Measurements from ENCODE around the gene NDUFAF8.

The NDUFAF8 gene

DNA sequence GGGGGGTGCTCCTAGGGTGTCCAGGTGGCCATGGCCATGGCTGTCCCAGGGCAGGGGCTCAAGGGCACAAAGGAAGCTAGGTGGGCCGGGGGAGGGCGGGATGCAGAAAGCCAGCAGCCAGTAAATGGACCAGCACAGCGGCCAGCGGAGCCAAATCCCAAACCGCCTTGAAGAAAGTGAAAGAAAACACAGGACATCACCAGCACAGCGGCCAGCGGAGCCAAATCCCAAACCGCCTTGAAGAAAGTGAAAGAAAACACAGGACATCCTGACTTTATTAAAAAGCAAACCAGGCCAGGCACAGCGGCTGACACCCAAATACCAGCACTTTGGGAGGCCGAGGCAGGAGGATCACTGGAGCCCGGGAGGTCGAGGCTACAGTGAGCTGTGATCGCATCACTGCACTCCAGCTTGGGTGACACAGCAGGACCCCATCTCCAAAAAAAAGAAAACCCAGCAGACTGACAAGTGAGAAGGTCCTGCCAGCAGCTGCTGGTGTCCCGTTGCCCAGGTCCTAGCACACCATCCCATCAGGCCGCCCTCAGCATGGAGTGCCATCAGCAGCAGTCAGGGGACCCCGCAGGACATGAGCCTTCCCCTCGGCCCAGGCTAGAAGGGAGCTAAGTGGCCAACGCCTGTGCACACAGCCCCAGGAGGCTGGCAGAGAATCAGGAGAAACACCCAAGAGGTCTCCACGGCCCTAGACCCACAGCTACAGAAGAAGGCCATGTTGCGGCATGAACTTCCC, 39.0 kb downstream of the NDUFAF8 start:
- no peak for DNase-seq

DNA sequence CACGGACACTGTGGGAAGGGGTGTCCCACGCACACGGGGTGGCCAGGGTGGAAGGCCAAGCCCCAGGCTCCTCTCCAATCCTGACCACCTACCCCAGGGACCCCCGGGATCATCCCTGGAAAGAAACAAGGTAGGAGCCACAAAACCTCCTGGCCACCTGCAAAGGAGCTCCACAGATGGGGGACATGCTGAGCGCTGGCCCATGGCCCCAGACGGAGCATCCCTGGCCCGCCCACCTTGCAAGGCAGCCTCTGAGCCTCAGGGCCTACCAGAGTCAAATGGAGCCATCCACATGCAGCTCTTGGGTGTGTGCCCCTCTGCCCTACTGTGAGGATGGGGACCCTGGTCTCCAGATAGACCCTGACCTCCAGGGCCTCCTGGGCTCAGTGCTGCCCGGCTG, 39.7 kb downstream of the NDUFAF8 start:
- no peak for DNase-seq

DNA sequence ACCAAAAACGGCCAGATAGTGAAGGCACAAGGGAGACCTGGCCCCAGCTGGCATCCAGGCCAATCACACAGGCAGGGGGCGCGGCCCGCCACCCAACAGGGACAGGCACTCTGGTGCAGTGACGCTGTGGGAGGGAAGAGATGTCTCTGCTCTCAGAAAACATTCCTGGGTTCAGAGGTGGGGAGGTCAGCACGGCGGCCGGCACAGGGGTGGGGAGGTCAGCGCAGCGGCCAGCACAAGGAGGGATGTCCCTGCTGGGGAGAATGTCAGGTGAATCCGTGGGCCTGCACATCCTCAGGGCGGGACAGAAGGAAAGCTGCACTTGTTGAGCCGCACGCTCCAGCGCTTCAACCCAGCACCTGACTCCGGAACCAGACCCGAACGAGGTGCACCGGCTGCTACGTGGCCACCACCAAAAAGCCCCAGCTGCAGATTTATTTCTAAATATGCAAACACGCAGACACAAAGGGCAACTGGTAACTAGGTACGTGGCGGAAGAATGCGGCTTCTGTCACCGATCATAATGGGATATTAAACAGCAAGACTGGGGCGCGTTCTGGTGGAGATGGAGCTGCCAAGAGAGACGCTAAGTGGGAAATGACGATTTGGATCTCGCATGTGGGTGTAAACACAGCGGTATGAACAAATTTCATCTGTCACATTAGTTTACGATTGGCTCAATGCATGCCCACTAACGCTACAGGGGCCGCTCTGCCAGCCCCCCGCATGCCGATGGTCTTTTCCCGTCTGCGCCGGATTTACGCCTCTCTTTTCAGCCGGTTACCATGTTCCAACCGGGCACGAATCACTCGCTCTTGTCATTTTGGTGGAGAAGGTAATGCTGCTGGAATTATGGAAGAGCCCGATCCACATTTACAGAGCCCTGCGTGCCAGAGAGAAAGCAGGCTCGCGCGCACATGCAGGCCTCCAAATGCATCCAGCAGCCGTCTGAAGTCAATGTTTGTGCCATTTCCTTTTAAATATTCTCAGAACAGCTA, 40.5 kb downstream of the NDUFAF8 start:
- DNase-seq, result no peak

DNA sequence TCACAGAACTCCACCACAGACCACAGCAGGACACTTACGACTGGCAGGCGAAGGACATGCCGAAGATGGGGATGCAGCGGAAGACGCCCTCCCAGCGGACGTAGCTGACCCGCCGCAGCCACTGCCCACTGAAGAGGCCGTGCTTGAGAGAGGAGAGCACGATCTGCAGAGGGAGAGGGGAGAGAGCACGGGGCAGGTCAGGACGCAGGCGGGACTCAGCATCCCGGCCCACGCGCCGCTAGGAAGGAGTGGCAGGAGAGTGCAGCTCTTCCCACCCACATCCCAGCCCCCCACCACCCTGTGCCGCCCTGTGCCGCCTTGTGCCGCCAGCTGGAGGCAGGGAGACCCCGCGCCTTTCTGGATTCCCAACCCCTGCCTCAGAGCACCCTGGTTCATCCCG, 41.5 kb downstream of the NDUFAF8 start:
- no peak for DNase-seq

DNA sequence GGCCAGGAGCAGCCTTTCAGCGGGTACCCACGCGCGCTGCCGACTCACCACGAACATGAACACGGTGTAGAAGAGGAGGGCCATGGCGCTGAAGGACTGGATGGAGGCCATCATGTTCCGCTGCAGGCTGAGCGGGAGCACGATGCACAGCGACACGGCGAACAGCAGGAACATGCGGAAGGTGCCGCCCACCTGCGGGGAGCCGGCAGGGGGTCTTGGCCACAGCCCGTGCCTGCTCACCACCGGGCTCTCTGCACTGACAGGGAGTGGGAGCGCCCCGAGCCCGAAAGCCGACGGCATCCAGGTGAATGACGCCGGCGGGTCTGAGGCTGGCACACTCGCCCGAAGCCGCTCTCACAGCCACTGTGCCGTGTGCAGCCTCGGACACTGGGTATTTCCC, 43.0 kb downstream of the NDUFAF8 start:
- DNase-seq, result no peak

DNA sequence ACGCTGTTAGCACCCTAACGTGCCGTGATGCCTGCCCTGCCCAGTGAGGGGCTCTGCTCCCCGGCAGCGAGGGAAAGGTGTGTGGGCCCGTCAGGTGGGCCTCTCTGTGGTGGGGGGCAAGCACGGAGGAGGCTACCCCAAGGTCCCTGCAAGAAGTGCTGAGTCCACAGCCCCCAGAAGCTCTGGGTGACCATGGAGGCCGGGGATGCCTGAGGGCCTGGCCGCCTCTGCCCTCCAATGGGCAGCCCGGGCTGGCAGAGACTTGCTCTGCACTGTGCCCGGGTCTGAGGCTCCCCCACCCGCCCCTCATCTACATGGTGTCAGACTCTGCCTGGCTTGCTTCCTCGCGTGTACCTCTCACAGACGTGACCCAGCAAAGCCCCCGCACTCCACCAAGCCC, 43.8 kb downstream of the NDUFAF8 start:
- DNase-seq, result no peak

DNA sequence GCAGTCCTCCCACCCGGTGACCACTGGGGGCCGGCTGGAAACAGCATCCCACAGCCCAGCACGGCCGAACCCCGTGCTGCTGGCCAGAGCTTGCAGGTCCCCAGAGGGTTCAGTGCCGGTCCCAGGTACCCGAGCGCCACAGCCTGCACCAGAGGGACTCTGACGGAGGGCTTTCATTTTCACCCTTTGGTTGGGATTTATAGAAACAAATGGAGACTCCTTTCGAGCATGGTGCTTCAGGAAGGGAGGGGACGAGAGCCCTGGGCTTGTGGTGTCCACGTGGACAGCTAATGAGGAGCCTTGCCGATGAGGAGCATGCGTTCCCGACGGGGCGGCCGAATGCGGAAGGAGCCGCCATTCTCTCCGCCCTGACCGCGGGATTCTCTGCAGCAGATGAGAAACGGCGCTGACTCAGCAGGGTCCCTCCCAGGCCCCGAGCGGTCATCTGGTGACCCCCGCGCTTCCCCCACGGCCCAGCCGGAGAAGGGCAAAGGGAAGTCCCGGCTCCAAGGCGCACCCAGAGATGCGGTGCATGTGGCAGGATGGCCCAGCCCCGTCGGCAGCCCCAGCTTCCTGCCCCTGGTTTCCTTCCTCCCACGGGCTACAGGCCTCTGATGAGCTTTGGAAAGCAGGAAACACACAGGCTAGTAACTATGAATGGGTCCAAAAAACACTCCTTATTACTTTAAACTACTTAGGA, 46.2 kb downstream of the NDUFAF8 start:
- DNase-seq, result peak; percentile 56 to 85

DNA sequence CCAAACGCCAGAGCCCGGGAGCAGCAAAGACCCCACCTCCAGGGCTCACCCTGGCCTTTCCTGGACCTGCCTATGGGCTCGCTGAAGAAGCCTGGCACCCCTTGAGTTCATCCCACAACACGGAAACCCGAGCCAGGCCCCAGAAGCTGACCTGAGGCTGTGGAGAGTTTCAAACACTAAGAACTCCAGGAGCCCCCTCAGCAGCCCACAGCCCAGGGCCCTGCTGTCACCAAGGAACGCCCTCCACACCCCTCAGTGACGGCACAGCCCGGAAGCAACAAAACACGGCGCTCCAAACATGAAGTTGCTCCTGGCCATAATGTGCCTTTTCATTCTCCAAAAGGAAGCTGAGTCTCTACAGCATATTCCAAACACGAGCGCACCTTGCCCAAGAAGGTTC, 46.8 kb downstream of the NDUFAF8 start:
- DNase-seq, result no peak

DNA sequence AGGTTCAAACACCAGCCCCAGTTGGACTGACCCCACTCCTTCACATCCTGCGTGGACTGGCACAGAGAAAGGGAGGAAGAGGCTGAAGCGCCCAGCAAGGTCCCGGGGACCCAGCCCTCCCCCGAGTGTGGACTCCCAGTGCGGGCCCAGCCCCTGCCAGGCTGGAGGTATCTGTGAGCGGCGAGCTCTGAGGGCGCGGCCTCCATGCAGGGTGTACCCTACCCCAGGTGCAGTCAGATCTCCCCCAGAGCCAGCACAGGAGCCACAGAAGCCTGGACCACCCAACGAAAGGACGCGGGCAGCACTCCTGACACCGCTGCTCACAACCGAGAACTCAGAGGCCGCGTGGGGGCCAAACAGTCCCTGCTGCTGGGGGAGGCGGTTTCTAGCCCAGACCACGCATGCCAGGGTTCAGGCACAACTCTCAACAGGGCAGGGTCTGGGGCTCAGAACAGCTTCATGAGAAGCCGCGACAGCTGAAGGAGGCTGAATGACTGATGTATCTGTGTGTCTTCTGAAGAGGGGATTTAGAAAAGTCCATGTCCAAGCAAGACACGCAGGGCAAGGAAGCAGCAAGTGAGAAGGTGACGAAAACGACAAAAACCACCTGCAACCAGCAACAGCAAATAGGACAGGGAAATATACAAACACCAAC, 47.5 kb downstream of the NDUFAF8 start:
- DNase-seq, result no peak

DNA sequence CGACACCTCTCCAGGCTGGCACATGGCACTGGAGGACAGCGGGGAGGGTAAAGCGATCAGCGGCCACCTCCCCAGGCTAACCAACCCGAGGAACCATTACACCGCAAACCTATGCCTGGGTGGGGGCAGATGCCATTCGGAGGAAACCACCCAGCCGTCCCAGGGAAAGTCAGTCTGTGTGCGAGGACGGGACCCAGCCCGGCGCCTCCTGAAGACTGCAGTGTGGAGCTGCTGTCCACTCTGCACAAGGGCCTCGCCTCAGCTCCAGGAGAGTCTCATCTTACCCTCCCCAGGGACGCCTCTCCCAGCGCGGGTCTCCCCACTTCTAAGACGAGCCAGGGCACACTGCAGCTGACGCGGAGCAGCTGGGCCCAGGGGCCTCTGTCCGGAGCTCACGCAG, 48.0 kb downstream of the NDUFAF8 start:
- no peak for DNase-seq

DNA sequence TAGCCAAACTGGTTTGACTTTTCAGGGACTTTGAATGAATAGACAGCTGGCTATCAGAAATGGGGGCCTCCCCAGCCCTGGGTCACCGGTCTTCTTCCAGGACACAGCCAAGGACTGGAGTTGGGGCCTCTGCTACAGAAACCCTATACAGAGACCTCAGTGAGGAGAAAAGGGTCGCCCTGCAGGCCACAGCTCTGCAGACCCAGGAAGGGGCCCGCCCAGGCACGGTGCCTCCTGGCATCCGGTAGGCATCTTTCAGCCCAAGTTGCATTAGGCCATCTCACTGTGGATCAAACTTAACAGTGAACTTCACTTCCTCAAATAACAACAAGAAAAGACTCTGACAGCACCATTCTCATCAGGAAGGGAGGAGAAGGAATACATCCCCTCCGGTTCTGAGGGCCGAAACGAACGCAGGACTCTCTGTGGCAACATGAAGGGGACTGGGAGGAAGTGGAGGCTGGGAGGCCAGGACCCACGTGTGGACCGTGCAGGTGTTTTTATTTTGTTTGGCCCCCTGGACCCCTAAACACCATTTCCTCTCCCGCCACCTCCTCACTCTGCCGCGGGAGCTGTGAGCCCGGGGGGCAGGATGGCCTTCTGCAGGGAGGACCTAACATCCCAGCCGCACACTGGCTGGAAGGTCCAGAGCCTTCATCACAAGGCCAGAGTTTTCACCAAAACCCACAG, 48.8 kb downstream of the NDUFAF8 start:
- DNase-seq, result peak in 1 of 2 donors; percentile 12

DNA sequence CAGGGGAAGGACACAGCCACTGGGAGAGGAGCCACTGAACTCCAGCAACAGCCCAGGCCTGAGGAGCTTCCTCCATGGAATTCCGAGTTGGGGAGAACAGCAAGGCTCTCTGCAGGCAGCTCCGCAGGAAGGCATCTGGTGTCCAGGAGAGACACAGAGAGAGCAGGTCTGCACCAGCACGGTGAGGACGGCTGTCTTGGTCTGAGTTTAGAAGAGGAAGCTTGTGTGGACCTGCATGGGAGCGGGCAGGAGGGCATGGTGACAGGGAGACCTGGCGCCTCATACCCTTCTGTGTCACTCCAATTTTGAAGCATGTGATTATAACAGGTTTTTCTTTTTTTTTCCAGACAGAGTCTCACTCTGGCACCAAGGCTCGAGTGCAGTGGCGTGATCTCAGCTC, 49.6 kb downstream of the NDUFAF8 start:
- no peak for DNase-seq

DNA sequence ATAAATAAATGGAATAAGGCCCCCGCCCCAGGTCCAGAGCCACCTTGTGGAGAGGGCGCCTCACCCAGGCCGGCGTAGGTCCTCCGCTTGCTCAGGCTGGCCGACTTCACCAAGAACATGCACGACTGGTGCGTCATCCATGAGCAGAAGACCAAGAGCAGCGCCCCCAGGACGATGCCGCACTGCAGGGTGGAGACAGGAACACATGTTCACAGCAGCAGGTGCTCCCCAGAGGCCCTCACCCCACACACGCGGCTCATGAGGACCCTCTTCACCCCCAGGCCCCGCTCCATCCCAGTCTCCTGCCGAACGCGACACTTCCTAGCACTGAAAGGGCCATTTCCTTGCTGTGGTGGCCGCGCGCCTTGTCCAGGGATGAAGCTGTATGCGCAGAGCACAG, 50.5 kb downstream of the NDUFAF8 start:
- no peak for DNase-seq

DNA sequence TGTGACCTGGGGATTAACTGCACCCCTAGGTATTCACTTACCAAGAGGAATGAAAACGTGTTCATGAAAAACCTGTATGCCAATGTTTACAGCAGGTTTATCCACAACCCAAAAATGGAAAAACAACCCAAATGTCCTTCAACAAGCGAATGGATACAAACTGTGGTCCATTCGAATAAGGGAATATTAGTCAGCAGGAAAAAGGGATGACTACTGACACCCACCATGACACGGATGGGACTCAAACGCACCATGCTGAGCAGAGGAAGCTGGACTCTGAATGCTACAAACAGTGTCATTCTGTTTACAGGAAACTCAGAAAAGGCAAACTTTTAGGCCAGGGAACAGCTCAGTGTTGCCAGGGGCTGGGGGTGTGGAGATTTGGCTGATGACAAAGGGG, 51.1 kb downstream of the NDUFAF8 start:
- DNase-seq, result no peak
